ENCODE results near the gene AADAC.

The AADAC gene

DNA sequence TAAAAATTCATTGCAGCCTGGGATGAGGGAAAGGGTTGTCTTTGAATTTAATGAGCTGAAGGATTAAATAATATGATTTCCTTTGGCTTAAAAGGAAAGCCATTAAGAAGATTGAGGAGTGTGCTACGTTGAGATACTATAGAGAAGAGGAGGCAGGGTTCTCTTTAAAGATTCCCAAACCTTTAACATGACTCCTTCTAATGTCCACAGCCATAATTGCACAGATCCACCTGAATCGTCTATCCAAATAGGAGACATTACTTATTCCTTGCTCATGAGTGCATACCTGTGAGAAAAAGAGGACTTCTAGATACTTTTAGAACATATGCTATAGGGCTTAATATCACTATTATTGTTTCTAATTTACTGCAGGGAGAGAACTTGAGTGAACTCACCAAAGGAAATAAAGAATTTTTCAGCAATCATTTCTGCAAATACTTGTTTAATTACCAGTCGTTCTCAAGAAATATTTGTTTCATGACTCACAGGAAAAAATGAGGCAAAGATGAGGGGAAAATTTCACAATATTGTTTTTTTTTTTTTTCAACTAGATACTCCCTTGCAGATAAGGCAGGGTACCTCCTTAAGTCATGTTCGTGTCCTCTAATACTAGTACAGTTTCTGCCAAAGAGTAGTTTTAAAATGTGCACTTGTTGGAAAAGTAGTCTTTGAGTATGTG, 50.6 kb downstream of the AADAC start:
- TF ChIP-seq GATA2 (IDR thresholded peaks at IDR 0.05; ENCODE audit: low read depth, low read length) (no peak), GATA3 (IDR thresholded peaks at IDR 0.05; ENCODE audit: low read depth, low read length) (no peak)

DNA sequence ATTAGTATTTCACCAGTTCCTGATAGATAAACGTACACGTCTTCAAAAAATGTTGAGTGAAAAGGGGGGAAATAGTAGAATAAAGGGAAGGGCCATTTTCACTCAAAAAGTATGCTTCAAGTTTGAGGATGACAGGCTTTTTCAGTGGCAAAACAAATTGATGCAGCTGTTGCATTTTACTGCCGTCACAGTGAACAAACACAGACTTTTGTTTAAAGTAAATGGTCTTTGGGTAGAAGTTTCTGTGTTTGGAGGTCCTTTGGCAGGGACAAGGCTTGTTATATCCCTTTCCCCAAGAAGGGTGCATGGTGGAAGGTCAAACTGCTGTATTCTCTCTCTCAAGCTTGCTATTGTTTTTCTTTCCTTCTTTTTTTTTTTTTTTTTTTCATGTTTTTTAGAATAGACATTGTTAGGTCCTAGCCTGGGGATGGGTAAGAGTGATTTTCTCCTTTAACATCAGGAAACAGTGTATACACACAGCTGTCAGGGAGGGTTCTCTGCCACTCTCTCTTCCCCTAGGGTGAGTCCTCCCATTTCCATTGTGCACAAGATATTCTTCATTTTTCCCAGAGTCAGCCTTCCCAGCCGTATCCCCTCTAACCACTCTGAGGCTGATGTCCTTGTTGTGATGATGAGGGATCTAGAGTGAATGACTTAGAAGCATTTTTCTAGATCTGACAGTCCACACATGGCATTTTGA, 52.9 kb downstream of the AADAC start:
- TF ChIP-seq GATA2 (IDR thresholded peaks at IDR 0.05; ENCODE audit: low read depth, low read length) = no peak
- TF ChIP-seq GATA3 (IDR thresholded peaks at IDR 0.05; ENCODE audit: low read depth, low read length) = no peak

DNA sequence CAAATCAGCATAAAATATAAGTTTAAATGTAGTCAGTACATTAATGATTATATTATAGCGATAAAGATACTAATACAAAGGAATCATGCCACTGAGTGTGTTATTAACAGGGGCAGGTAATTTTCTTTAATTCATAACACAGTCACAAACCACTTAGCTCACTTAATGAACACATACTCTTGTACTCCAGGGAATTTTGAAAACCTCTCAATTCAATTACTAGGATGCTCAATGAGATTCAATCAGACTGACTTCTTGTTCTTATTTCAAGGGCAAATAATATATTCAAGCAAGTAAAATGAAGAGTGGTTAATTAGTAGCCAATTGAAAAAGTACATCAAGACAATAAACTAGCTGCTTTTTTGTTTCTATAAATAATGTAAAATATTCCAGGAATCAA, 53.8 kb downstream of the AADAC start:
- TF ChIP-seq GATA3 (IDR thresholded peaks at IDR 0.05; ENCODE audit: low read depth, low read length) (no peak), GATA2 (IDR thresholded peaks at IDR 0.05; ENCODE audit: low read depth, low read length) (no peak)

DNA sequence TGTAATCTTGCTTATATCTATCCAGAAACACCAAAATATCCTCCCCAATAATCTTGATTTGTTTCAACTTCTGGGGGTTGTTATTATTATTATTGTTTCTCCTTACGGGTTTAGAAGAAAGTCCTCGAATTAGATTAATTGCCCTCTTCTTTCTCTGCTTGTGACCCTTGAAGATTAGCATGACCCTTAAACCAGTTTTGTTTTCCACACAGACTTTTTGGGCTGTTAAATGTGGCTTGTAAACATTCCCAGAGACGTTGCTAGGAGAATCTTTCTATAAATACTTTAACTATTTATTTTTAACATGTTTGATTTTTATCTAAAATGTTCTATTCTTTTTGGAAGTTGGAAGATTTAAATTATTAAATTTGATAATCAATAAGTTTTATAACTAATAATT, 55.3 kb downstream of the AADAC start:
- no peak for TF ChIP-seq GATA2 (IDR thresholded peaks at IDR 0.05; ENCODE audit: low read depth, low read length)
- no peak for TF ChIP-seq GATA3 (IDR thresholded peaks at IDR 0.05; ENCODE audit: low read depth, low read length)

DNA sequence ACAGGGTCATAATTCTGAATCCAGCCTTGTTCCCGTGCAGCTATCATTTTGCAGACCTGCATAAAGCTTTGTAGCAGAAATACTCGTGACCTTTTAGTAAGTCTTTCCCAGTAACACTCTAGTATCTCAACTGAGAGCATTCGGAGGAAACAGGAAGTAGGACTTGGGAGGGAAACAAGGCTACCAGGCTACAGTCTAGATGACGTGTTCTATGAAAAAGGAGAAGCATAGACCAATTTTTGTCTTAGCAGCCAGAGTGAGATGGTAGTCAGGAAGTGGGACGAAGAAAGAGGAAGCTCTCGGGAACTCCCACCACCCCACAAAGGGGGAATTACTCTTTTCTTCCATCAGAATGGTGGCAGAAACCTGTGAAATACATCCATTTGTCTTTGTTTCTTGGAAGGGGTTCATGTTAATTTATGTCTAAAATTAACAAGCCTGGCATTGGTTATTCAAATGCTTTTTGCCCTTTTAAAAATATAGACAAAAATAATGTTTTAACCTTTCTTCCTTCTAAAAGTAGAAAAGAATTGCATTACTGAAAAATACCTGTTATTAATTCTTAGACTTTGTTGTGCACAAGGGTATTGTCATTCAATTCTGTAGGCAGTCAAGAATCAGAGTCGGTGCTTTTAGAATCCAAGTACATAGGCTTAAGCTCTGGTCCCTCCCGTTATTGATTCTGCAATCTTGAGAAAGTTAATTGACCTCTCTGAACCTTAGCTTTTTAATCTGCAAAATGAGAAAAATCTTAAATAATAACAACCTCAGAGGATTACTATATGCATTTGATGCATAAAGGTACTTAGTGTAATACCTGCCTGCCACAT, 57.9 kb downstream of the AADAC start:
- no peak for TF ChIP-seq GATA2 (IDR thresholded peaks at IDR 0.05; ENCODE audit: low read depth, low read length)
- TF ChIP-seq GATA3 (IDR thresholded peaks at IDR 0.05; ENCODE audit: low read depth, low read length) = no peak

DNA sequence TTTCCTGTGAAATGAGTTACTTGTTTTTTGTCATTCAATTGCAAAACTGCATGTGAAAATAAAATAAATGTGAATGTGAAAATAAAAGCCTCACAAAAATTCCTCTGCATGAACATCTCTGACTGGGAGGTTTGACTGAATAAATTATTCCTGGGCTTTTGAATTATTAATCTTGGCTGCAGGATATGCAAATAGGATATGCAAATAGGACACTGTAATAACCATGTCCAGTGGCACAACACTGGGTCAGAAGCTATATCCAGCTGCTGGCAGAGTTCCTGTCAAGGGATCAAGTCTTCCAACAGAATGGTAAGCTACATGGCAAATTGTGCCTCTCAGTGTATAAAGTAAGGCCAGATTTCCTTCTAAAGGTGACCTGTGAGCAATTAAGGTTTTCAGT, 59.5 kb downstream of the AADAC start, which contains the start of gene SUCNR1:
Gene SUCNR1, plus strand, starts transcription at position 246 of the 400 bp plus-strand sequence. CDS start 6,250 bp downstream, outside the sequence.
- TF ChIP-seq GATA2 (IDR thresholded peaks at IDR 0.05; ENCODE audit: low read depth, low read length) (no peak), GATA3 (IDR thresholded peaks at IDR 0.05; ENCODE audit: low read depth, low read length) (no peak)

DNA sequence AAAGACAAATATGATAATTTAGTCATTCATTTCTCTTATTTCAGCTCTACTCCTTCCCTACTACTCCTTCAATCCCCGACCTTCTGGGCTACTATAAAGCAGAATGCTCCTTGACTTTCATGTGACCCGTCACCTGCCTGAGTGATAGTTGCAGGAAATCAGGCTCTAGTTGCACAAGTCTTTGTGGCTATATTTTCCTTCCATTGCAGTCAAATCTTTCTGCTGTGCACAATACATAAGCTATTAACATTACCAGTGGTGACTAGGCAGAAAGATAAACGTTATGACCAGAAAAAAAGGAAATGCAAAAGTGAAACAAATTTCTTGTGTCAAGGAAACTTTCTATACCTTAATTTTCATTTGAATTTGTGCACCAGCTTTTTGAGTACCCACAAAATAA, 61.8 kb downstream of the AADAC start:
- TF ChIP-seq GATA2 (IDR thresholded peaks at IDR 0.05; ENCODE audit: low read depth, low read length) = no peak
- no peak for TF ChIP-seq GATA3 (IDR thresholded peaks at IDR 0.05; ENCODE audit: low read depth, low read length)

DNA sequence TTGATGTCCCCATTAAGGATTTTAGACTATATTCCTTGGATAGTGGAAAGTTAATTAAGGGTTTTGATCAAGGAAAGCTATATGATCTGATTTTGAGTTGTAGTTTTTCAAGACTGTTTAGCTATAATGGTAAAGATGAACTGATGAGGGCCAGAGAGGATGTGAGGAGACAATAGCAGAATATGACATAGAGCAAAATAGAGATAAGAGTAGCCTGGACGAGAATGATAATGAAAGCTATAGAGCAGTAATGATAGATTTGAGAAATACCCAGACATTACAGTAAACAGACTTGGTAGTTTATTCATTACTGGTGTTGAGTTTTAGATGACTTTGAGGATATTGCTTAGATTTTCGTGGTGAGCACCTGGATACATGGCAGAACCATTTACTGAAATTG, 63.4 kb downstream of the AADAC start:
- TF ChIP-seq GATA2 (IDR thresholded peaks at IDR 0.05; ENCODE audit: low read depth, low read length) (no peak), GATA3 (IDR thresholded peaks at IDR 0.05; ENCODE audit: low read depth, low read length) (no peak)
